HG03575 (cell line): ENCODE measurements around the gene PDE11A.

Experiments
- ATAC-seq: cut with Tn5 transposase; IDR thresholded peaks from one replicate; pipeline ENCODE4 v1.9.1; 2021; ENCODE audit not compliant: unreplicated experiment, insufficient number of reproducible peaks, low FRiP score; ENCODE audit errors: extremely low read depth

Gene PDE11A

GRCh38 chr2:177724398-177725287 is 347.9 kb downstream of the PDE11A start:
- ATAC-seq: no peak

GRCh38 chr2:177723235-177723634 is 349.3 kb downstream of the PDE11A start:
- ATAC-seq: no peak

- no peak for ATAC-seq
Observed at GRCh38 chr2:177721818-177722567, 350.6 kb downstream of the PDE11A start.

- no peak for ATAC-seq
Observed at GRCh38 chr2:177721087-177721486, 351.5 kb downstream of the PDE11A start.

- ATAC-seq: no peak
Observed at GRCh38 chr2:177717831-177718618, 354.6 kb downstream of the PDE11A start.

GRCh38 chr2:177716484-177716883 is 356.1 kb downstream of the PDE11A start:
- ATAC-seq: no peak

GRCh38 chr2:177715771-177716170 is 356.8 kb downstream of the PDE11A start:
- ATAC-seq: no peak

GRCh38 chr2:177714704-177715103 is 357.9 kb downstream of the PDE11A start:
- no peak for ATAC-seq

GRCh38 chr2:177712462-177712861 is 360.1 kb downstream of the PDE11A start:
- ATAC-seq: no peak

GRCh38 chr2:177711483-177712265 is 360.9 kb downstream of the PDE11A start:
- ATAC-seq: no peak

GRCh38 chr2:177710889-177711288 is 361.7 kb downstream of the PDE11A start:
- ATAC-seq: no peak

GRCh38 chr2:177709986-177710401 is 362.6 kb downstream of the PDE11A start:
- no peak for ATAC-seq

GRCh38 chr2:177708660-177709444 is 363.7 kb downstream of the PDE11A start:
- no peak for ATAC-seq

GRCh38 chr2:177708106-177708505 is 364.5 kb downstream of the PDE11A start:
- ATAC-seq: no peak

GRCh38 chr2:177705511-177706173 is 366.9 kb downstream of the PDE11A start:
- no peak for ATAC-seq

GRCh38 chr2:177703159-177703558 is 369.4 kb downstream of the PDE11A start:
- no peak for ATAC-seq

GRCh38 chr2:177698281-177698680 is 374.3 kb downstream of the PDE11A start:
- ATAC-seq: no peak
